ENCODE measurements around the gene SUPV3L1.
"Not testable (repeated sequence)": the region's sequence is repeated elsewhere in the genome, so short reads cannot be mapped to it uniquely, and the experiment has no call there.

The SUPV3L1 gene

DNA sequence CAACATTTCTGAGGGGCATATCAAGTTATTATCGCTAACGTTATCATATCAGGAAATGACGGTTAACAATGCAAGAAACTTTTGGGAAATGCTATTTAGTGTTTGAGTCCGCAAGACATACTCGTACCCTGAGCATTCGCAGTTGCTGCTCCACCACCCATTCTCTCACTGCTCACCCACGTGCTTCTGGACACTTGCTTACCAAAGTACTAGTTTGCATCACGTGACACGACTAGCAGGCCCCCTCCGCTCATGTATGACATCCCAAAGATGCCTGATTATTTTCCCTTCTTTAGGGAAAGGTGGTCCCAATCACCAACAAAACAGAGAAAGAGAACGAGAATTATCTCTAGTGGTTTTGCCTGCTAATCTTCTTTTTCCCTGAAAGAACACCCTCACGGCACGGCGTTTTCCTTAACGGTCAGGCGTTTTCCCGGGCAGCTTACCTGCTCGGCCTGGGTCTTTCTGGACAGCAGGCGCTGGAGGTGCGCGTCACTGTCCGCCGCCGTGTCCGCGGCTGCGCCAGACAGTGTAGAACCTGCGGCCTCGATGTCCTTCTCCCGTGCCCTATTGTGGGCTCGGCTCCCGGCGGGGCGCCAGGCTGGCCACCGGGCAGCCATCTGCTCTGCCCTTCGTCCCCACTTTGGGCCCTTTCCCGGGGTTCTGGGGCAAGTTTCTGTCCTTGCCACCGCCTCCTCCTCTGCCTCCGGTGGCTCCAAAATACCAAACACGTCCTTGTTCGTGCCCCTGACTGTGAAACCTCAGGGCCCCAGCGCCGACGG, at the start of gene SUPV3L1:
Gene SUPV3L1 (plus strand): TSS at position 492 of the 782 bp plus-strand sequence. CDS start 58 bp downstream, at position 550.
- DNase-seq = peak; percentile 99 to 100

DNA sequence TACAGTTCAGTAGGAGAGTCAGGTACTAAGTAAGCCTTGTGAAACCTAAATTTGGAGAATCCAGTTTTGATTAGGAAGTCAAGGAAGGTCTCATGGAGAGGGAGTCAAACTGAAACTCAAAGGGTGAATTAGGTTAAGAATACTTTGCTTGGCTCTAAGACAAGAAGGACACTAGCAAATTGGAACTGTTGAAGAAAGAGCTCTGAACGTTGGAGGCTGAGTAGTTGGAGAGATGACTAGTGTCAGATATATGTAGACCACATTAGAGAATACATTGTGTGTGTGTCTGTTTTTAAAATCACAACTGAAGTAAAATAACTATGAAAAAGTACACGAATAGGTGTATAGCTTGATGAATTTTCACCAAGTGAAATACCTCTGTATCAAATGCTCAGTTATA, 49.8 kb upstream of the SUPV3L1 start:
- DNase-seq = no peak

GRCh38 chr10:69139961-69140360, 40.1 kb upstream of the SUPV3L1 start:
- DNase-seq = no peak

GRCh38 chr10:69141304-69141703, 38.7 kb upstream of the SUPV3L1 start:
- peak; percentile 29 to 36 for DNase-seq

DNA sequence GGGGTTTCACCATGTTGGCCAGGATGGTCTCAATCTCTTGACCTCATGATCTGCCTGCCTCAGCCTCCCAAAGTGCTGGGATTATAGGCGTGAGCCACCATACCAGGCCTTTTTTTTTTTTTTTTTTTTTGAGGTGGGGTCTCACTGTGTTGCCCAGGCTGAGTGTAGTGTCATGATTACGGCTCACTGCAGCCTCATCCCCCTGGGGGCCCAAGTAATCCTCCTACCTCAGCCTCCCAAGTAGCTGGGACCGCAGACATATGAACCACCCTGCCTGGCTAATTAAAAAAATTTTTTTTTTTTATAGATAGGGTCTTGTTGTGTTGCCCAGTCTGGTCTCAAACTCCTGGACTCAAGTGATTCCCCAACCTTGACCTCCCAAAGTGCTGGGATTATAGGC, 38.0 kb upstream of the SUPV3L1 start:
- DNase-seq = not testable (repeated sequence)

- no peak for DNase-seq
Observed at GRCh38 chr10:69142983-69143382, 37.1 kb upstream of the SUPV3L1 start.

DNA sequence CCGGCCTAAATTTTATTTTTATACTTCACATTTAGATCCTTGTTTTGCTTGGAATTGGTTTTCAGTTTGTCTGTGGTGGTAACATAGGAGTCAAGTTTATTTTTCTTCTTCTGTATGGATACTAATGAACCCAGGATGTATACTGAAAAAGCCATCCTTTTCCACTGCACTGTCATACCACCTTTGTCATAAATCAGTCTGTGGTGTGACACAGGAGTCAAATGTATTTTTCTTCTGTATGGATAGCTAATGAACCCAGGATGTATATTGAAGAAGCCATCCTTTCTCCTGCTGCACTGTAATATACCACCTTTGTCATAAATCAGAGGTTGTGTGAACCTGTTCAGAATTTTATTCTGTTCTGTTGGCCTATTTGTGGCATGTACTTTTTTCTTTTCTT, 34.7 kb upstream of the SUPV3L1 start:
- no peak for DNase-seq

DNA sequence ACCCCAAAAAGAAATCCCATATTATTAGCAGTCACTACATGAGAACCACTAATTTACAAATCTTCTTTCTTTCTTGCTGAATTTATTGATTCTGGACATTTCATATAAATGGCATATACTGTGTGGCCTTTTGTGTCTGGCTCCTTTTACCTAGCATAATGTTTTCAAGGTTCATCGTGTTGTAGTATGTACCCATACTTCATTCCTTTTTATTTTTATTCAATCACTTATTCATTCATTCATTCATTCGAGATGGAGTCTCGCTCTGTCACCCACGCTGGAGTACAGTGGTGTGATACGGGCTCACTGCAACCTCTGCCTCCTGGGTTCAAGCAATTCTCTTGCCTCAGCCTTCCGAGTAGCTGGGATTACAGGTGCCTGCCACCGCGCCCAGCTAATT, 34.2 kb upstream of the SUPV3L1 start:
- DNase-seq = no peak

DNA sequence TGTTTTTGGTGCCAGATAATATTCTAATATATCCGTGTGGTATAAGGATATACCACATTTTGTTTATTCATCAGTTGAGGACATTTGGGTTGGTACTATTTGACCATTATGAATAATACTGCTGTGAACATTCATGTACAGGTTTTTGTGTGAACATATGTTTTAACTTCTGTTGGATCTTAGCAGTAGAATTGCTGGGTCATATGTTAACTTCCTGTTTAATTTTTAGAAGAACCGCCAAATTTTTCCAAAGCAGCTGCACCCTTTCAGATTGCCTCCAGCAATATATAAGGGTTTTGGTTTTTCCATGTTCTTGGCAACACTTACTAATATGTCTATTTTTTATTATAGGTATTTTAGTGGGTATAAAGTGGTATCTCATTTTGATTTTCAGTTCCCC, 33.3 kb upstream of the SUPV3L1 start:
- peak; percentile 31 to 42 for DNase-seq

GRCh38 chr10:69151984-69152383, 28.1 kb upstream of the SUPV3L1 start:
- DNase-seq = no peak

GRCh38 chr10:69153227-69153626, 26.8 kb upstream of the SUPV3L1 start:
- DNase-seq = no peak

- no peak for DNase-seq
Observed at GRCh38 chr10:69160809-69161241, 19.2 kb upstream of the SUPV3L1 start.

DNA sequence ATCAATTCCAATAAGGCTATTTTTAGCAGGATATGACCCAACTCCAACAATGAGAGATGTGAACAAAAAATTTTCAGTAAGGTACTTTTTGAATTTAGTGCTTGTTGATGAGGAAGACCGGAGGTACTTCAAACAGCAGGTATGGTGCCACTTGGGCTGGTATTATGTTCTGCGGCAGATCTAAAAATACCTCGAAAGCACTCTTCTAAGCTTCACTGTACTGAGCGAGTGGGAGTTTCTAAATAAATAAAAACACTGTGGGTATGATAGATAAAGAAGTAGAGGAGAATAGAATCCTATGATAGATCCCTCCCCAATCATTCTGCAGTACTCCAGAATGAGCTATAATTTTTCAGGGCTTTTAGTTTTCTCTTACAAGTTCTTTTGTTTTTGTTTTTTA, 11.5 kb upstream of the SUPV3L1 start:
- no peak for DNase-seq

DNA sequence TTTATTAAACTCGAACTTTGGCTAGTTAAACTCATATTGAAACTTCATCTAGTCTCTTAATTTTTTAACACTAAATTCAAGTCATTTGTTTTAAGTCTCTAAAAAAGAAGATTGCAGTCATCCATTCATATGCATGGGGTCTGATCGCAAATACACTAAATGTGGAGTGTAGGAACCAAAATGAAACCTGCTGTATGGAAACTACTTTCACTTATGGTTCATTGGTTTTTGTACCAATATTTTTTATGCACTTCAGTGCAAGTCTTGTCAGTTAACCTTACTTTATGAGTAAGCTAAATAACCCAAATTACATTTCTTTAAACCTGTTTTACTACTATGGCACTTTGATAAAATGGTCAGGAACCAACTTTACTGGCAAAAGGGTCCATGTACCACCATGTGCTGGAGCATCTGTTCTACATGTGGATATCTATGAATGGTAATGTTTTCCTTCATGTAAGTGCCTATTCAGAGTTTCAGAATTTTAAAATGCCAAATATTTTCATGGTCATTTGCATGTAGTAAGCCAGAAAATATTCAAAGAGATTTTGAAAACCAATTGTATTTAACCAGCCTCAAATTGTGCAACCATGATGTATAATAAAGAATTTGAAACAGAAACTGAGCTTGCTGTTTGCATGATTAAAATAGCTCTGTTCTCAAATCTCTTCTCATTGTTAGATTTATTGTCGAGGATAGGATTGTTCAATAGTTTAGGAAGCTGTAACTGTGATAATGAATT, 7.6 kb upstream of the SUPV3L1 start:
- DNase-seq = no peak

GRCh38 chr10:69175326-69175725, 4.7 kb upstream of the SUPV3L1 start:
- DNase-seq = not testable (repeated sequence)

GRCh38 chr10:69176823-69177222, 3.2 kb upstream of the SUPV3L1 start:
- DNase-seq = no peak

- DNase-seq = peak in 1 of 2 experiments; percentile 89
Observed at GRCh38 chr10:69179089-69179742, 818 bp upstream of the SUPV3L1 start.

GRCh38 chr10:69180525-69181204, 631 bp downstream of the SUPV3L1 start:
- DNase-seq = peak; percentile 36 to 39

DNA sequence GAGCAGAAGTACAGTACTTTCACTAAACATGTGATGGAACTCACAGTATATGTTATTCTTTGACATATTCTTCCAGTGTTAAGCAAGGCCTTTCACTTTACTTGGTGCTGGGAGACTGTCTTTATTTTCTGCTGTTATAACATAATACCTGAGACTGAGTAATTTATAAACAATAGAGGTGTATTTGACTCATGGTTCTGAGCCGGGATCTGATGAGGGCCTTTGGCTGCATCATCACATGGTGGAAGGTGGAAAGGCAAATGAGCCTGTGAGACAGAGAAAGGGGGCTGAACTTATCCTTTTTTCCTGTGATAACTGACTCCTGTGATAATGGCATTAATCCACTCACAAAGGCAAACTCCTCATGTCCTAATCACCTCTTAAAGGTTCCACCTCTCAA, 1.4 kb downstream of the SUPV3L1 start:
- DNase-seq = no peak

DNA sequence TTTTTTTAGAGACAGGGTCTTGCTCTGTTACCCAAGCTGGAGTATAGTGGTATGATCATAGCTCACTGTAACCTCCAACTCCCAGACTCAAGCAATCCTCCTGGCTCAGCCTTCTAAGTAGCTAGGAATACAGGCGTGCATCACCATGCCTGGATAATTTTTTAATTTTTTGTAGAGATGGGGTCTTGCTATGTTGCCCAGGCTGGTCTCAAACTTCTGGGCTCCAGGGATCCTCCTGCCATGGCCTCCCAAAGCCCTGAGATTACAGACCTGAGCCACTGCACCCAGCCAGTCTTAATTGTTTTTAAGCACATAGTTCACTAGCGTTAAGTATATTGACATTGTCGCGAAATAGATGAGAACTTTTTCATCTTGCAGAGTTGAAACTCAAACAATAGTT, 2.0 kb downstream of the SUPV3L1 start:
- no peak for DNase-seq

- DNase-seq = no peak
Observed at GRCh38 chr10:69186524-69186923, 6.5 kb downstream of the SUPV3L1 start.

GRCh38 chr10:69201045-69201444, 21.0 kb downstream of the SUPV3L1 start:
- DNase-seq = peak in 1 of 2 experiments; percentile 14

DNA sequence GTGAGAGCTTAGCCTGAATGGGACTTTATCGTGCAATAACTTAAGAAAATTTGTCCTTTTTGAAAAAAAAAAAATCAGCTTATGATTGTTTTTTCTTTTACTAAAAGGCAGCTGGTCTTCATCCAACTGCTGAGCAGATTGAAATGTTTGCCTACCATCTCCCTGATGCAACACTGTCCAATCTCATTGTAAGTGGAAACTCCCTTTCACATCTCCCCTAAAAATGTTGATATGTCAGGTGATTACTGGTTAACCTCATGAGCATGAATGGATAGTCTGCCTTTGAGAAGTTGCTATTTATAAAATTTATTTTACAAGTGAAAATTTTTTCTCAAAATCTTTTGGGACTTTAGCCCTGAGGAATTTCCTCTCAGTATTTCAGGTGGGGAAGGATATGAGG, 22.3 kb downstream of the SUPV3L1 start:
- DNase-seq = no peak

All from Kasumi-1 (cell line).